AG04449 (cell line): Measurements from ENCODE around the gene NAV2.

Experiments
- CTCF ChIA-PET: fragments of 350-600 bp; formaldehyde crosslinking; extraction: SDS; loops from one replicate; lab custom pipeline; 2021; ENCODE audit warnings: antibody characterized with exemption; lab: Yijun Ruan, JAX
- POLR2A ChIA-PET: fragments of 400-600, 350-600 bp; formaldehyde crosslinking; extraction: SDS; loops from one replicate; lab custom pipeline; 2020; ENCODE audit warnings: antibody characterized with exemption, inconsistent platforms; lab: Yijun Ruan, JAX
- DNase-seq: peaks from one replicate; pipeline ENCODE4 v3.0.0-alpha.2; 2010; ENCODE audit warnings: low read depth, low spot score
- H3K4me3 ChIP-seq: 2 replicates; pipeline ENCODE4 v1.5.1; 2011; ENCODE audit warnings: low read depth, mild to moderate bottlenecking, control low read depth, low read length
- TF ChIP-seq, protein P1 (sequence below): IDR thresholded peaks from one replicate; pipeline ENCODE4 v1.5.1; 2011; ENCODE audit warnings: mild to moderate bottlenecking, moderate library complexity, low read length, control low read depth, inconsistent platforms; ENCODE audit not compliant: insufficient read depth; ENCODE audit errors: missing control alignments

The NAV2 gene

DNA sequence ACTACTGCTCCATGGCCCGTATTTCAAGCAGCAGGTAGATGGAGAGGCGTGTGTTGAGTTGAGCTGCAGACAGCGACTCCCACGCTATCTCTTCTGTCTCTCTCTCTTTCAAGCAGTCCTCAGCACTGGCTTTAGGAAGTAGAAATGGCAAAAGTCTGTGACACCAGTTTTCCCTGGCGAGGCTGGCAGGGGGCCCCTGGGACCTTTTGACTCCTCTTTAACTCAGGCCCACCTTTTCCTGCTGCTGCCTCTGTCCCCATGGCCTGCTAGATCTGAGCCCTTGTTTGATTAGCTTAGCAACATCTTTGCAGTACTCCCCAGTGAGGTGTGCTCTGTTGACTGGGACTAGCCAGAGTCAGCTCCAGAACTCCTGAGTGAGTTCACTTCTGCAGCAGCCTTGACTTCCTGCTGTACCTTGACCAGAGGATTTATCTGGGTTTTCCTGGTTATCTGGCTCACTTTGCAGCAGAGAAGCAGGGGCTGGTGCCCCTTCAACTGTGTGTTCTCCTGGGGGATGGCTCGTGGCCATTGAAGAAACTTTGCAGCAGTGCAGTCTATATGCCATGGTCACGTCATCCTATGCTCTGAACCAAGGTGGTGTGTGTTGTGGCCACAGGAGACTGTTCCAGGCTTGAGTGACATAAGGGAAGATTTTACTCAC, 263.8 kb downstream of the NAV2 start:
- TF ChIP-seq, protein P1, sequence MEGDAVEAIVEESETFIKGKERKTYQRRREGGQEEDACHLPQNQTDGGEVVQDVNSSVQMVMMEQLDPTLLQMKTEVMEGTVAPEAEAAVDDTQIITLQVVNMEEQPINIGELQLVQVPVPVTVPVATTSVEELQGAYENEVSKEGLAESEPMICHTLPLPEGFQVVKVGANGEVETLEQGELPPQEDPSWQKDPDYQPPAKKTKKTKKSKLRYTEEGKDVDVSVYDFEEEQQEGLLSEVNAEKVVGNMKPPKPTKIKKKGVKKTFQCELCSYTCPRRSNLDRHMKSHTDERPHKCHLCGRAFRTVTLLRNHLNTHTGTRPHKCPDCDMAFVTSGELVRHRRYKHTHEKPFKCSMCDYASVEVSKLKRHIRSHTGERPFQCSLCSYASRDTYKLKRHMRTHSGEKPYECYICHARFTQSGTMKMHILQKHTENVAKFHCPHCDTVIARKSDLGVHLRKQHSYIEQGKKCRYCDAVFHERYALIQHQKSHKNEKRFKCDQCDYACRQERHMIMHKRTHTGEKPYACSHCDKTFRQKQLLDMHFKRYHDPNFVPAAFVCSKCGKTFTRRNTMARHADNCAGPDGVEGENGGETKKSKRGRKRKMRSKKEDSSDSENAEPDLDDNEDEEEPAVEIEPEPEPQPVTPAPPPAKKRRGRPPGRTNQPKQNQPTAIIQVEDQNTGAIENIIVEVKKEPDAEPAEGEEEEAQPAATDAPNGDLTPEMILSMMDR = no peak

DNA sequence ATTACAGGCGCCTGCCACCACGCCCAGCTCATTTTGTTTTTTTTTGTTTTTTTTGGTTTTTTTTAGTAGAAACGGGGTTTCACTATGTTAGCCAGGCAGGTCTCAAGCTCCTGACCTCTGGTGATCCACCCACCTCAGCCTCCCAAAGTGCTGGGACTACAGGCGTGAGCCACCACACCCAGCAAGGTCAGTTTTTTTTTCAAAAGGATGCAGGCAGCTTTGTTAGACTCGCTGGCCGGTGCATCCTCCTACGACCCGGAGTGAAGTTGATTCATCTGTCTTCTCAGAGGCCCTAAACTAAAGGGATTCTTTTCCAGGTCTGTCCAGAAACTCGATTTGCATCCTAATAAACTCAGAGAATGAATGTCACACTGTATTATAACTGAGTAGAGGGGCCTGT, 265.3 kb downstream of the NAV2 start:
- TF ChIP-seq, protein P1 = no peak
- H3K4me3 ChIP-seq = no peak overlapping the region
- no peak for DNase-seq
- POLR2A ChIA-PET = no interaction called here
- CTCF ChIA-PET = interaction anchor here (0.9 to 4.0 kb wide), 4 partner anchors 15 to 150 kb away, joined by 3 to 17 read pairs (median 3); no protein-coding TSS in a partner anchor

More for the DNA sequence above, 263.8 kb downstream of the NAV2 start:
- no peak overlapping the region for H3K4me3 ChIP-seq
- ChIA-PET CTCF (interaction anchor here (1.2 to 1.3 kb wide), 2 partner anchors 20 to 156 kb away, joined by 3 to 4 read pairs; no protein-coding TSS in a partner anchor), POLR2A (no interaction called here)
- DNase-seq = no peak

DNA sequence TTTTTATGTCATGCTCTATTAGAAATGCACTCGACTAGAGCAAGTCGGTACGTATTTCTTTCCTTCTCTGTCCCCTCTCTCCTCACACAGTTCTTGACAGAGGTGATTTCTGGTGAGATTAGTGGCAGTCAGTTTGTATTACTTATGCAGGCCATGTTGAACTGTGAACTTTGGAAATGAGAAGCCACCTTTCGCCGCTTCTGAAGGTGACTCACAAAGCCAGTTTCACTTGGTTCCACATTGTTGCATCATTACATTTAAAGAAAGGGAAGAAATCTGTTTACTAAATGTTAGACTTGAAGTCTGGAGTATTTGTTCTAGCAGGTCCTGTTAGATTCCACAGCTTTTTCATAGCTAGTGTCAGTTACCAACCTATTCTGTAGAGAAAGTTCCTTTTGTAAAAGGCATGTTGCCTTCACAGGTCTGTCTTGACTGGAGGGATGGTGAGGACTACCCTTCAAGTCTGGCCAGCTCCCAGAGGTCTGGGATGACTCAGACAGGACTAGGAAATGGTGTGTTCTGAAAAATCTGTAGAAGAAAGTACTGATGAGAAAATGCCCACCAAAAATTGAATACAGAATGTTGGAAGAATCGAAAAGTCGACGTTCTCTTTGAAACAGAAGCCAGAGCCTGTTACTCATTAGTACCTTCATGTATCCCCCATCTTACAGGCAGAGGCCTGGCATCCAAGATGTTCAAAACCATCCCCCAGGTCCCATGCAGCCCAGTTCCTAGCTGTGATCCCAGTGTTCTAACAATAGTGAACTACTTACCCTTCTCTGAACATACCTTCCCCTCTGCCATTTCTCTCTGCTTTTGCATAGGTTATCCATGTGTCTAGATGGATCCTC, 266.3 kb downstream of the NAV2 start:
- no peak overlapping the region for H3K4me3 ChIP-seq
- ChIA-PET CTCF (interaction anchor here (0.8 to 4.0 kb wide), 7 partner anchors 9 to 168 kb away, joined by 3 to 17 read pairs (median 3); no protein-coding TSS in a partner anchor), POLR2A (no interaction called here)
- DNase-seq = peak; percentile 52
- TF ChIP-seq, protein P1 = no peak

DNA sequence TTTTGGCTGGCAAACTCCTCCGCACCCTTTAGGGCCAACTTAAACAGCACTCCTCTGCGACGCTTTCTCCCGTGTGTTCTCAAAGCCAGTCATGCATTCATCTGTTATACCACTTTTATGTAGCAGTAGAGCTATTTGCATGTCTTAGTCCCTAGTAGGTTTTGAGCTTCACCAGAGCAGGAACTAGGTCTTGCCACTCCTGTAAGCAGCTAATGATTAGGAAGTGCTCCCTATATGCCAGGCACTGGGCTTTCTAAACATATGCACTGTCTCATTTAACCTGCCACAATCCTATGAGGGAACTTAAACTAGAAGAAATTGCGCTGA, 266.8 kb downstream of the NAV2 start:
- CTCF ChIA-PET = interaction anchor here (0.9 to 4.0 kb wide), 7 partner anchors 12 to 169 kb away, joined by 3 to 18 read pairs (median 3); no protein-coding TSS in a partner anchor
- TF ChIP-seq, protein P1 = no peak
- no peak overlapping the region for H3K4me3 ChIP-seq
- DNase-seq = no peak
- POLR2A ChIA-PET = no interaction called here

DNA sequence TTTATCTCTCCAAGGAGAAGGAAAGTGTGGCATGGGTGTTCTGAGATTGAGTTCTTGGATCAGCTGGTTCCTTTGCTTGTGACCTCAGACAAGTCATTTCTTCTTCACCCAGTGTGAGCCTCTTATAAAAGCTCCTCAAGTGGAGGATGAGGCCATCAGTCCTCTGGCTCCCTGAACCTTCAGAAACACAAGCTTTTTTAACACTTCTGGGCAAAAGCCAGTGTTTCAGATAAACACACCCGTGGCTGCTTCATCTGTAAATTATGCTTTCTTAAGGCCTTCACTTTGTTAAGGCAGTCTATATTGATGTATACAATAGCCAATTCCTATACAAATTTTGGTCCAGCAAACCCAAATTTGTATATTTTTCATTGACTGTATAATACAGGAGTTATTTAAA, 267.8 kb downstream of the NAV2 start:
- H3K4me3 ChIP-seq = no peak overlapping the region
- ChIA-PET POLR2A (no interaction called here), CTCF (interaction anchor here (0.9 to 4.0 kb wide), 5 partner anchors 10 to 153 kb away, joined by 3 to 18 read pairs (median 5); no protein-coding TSS in a partner anchor)
- DNase-seq = no peak
- TF ChIP-seq, protein P1 = no peak
